WI38 (cell line): ENCODE measurements around the gene TARM1.
"Not testable (repeated sequence)": the region's sequence is repeated elsewhere in the genome, so short reads cannot be mapped to it uniquely, and the experiment has no call there.

Experiments
- H3K4me3 ChIP-seq: 2 replicates; pipeline ENCODE4 v1.5.1; 2011; ENCODE audit warnings: low read depth, mild to moderate bottlenecking, control low read depth, low read length
- TF ChIP-seq, protein P1 (sequence below): IDR thresholded peaks from 2 replicates; pipeline ENCODE4 v1.5.1; 2012; ENCODE audit warnings: low read depth, mild to moderate bottlenecking, control low read depth, low read length

Gene TARM1

GRCh38 chr19:54042989-54043388 lies 38.2 kb downstream of the TARM1 start:
- H3K4me3 ChIP-seq: no peak overlapping the region
- TF ChIP-seq, protein P1, sequence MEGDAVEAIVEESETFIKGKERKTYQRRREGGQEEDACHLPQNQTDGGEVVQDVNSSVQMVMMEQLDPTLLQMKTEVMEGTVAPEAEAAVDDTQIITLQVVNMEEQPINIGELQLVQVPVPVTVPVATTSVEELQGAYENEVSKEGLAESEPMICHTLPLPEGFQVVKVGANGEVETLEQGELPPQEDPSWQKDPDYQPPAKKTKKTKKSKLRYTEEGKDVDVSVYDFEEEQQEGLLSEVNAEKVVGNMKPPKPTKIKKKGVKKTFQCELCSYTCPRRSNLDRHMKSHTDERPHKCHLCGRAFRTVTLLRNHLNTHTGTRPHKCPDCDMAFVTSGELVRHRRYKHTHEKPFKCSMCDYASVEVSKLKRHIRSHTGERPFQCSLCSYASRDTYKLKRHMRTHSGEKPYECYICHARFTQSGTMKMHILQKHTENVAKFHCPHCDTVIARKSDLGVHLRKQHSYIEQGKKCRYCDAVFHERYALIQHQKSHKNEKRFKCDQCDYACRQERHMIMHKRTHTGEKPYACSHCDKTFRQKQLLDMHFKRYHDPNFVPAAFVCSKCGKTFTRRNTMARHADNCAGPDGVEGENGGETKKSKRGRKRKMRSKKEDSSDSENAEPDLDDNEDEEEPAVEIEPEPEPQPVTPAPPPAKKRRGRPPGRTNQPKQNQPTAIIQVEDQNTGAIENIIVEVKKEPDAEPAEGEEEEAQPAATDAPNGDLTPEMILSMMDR: no peak

DNA sequence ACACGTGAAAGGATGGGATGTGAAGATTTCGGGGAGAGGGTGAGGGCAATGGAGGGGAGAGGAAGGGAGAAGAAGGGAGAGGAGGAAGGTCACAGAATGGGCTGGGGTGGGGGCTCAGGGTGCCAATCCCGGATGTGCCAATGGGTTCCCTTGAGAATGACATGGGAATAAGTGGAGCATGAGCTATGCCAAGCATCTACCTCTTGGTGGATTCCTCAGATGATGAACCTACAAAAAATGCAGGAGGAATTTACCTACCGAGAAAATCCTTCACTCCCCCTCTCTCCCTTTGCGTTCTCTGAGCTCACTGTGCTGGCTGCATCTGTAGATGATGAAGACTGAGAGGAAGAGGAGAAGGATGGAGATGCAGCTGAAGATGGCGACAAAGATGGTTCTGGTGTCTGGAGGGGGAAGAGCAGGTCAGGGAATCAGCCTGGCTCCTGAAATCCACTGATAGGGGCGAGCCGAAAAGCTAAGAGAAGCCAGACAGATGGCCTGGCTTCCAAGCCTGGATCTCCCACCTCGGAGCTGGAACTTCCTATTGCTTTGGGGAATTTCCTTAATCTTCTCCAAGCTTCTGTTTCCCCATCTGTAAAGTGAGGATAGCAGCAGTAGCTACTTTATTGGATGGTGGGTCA lies 39.1 kb downstream of the TARM1 start:
- TF ChIP-seq, protein P1: no peak
- H3K4me3 ChIP-seq: no peak overlapping the region

GRCh38 chr19:54040003-54040402 lies 41.2 kb downstream of the TARM1 start:
- H3K4me3 ChIP-seq: no peak overlapping the region
- TF ChIP-seq, protein P1: no peak

- not testable (repeated sequence) for H3K4me3 ChIP-seq
Measured at GRCh38 chr19:54036542-54036941, 44.6 kb downstream of the TARM1 start.

- TF ChIP-seq, protein P1: no peak
- no peak overlapping the region for H3K4me3 ChIP-seq
Measured at GRCh38 chr19:54035215-54036178, 45.7 kb downstream of the TARM1 start.

- TF ChIP-seq, protein P1: peak; percentile 33
- 0 out of 2 replicates have a peak overlapping the region, but pooled peaks have one; percentile 0 for H3K4me3 ChIP-seq
Measured at GRCh38 chr19:54030895-54031586, 50.1 kb downstream of the TARM1 start.

- TF ChIP-seq, protein P1: peak; percentile 66; the same call in 1 of the 2 replicates
- H3K4me3 ChIP-seq: no peak overlapping the region
Measured at GRCh38 chr19:54029930-54030490, 51.2 kb downstream of the TARM1 start.
